HPDE6-E6E7 (cell line): ENCODE data around the gene POLR1C.
"Not testable (repeated sequence)": the region's sequence is repeated elsewhere in the genome, so short reads cannot be mapped to it uniquely, and the experiment has no call there.

ENCODE experiments used
- DNase-seq: peaks from one replicate; pipeline ENCODE4 v3.0.0; 2011; ENCODE audit warnings: missing footprints; ENCODE audit errors: extremely low spot score

POLR1C gene

DNA sequence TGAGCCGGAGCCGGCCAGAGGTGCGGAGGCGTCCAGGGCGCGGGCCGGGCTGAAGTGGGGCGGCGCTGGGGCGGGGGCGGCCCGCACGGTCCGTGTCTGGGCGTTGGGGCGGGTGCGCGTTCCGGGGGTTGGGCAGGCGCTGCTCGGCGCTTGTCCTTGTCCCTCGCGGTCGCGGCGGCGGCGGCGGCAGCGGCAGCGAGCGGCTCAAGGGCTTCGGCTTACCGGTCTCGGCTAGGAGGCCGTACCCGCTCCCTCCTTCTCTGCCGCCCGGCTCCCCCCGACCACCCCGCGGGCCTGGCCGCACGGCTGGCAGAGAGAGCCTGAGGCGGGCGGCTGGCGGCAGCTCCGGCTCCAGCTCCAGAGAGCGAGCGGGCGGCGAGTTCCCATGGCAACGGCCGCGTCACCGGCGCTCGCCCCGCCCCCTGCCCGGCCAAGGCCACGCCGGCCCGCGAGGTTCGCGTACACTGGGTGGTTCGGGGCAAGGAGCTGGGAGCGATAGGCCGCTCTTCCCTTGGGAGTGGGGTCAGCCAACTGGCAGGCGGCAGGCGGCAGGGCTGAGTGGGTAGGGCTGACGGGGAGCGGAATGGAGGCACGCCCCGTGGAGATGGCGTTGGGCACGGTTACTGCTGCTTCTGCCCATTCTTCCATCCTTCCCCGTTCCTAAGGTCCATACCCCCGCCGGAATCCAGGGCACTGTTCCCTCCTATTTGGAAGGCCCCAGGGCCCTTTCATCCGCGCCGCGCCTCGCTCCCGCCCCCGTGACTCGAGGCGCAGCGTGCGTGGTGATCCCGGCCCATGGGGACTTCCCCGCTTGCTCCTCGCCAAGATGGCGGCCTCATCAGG, 6.7 kb upstream of the POLR1C start, which contains the start of gene LRRC73:
Gene LRRC73 (minus strand): TSS at position 363 of the 843 bp plus-strand sequence. CDS start 561 bp downstream, outside the sequence.
- DNase-seq: peak; percentile 71

GRCh38 chr6:43510827-43511163, 6.1 kb upstream of the POLR1C start:
- DNase-seq: no peak

DNA sequence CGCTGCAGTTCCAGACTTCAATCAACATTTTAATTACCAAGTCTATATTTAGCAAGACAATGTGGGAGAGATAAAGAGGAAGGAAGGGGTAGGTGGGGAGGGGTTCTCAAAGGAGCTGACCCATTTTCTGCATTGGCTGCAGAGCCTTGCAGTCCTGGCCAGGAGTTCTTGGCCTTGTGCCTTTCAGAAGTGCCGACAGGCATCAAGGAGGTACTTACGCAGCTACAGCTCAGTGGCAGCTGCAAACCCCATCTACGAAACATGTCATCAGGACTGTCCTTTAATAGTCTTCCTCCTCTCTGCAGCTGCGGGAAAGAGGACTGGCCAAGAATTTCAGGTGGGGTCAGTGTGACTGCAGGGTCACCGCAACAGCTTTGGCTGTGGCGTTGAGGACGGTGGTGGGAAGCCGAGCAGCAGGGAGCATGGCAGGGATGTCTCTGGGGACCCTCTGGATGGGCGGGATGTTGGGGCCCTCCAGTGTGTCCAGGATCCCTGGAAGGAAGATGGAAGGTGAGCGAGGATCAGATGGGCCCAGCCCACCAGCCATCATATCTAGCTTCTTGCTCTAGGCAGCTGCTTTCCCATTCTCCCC, 5.0 kb upstream of the POLR1C start:
- DNase-seq: no peak

DNA sequence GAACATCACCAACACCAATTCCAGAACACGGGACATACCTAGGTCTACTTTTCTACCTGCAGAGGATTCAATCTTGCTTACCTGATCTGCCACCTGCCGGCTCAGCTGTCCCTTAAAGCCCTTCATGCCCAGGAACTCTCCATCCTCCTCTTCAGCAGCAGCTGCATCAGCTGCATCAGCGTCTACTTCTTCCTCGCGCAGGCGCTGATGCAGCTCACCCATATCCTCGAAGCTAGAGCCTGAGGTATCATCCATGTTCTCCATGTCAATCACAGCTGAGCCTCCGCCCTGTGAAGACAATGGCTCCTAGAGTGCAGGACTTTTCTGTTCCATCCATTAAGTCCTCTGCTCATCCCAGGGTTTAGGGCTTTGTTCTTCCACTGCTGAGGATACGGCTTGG, 1.1 kb upstream of the POLR1C start:
- no peak for DNase-seq

DNA sequence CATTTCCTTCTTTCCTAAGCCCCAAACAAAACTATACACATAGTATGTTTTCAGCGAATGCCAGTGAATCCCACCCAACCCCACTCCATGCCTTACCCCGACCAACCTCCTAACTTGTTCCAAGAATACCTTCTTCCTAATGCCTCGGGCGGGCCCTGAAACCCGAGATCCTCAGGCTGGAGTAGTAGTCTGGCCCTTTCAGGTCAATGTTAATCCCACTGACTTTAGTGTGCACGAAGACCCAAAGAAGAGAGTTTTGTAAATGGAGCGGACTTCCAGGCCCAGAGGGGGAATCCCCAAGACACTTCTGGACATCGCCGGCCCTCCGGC, 557 bp upstream of the POLR1C start:
- DNase-seq: peak; percentile 31

DNA sequence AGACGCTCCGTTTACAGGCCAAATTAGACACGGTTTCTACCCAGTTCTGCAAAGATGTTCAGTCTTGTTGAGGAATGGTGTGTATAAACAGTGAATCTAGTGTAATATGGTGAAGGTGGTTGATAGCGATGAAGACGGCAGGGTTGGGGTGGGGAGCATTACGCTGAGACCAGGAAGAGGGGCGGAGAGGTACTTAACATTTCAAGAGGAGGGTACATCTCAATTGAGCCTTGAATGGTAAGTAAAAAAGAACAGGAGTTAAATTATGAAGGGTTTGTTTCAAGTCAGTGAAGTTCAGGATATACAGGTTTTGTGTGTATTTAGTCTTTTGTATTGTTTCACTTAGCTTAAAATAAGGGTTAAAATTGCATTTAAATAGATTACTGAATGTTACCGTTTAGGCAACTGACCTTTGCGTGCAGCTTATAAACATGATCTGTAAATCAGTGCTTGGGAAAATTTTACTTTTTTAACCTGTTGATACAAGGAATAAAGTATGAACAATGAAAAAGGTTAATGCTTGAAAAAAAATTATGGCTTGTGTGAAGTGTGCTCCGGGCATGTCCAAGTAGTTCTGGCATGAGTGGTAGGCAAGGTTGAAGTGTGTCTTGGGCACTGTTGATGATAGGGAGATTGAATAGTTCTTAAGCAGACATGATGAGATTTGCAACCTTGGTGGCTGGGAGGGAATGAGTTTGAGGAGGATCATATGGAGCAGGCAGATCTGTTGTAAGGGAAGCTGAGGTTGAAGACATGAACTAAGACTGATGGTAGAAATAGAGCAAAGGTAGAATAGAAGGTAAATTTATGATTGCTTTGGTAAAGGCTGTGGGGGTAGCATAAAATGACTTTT, 842 bp downstream of the POLR1C start:
- DNase-seq: no peak

DNA sequence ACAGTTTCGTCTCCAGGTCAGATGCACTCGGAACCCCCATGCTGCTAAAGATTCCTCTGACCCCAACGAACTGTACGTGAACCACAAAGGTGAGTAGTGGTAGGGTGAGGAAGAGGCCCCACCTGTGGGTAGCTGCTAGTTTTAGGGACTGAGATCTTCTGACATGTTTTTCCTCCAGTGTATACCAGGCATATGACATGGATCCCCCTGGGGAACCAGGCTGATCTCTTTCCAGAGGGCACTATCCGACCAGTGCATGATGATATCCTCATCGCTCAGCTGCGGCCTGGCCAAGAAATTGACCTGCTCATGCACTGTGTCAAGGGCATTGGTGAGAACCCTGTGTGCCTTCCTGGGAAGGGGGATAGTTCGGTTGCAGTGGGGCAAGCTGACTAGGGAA, 3.2 kb downstream of the POLR1C start:
- no peak for DNase-seq

GRCh38 chr6:43521836-43522235, 4.9 kb downstream of the POLR1C start:
- no peak for DNase-seq

- no peak for DNase-seq
Observed at GRCh38 chr6:43522547-43523261, 5.8 kb downstream of the POLR1C start.

DNA sequence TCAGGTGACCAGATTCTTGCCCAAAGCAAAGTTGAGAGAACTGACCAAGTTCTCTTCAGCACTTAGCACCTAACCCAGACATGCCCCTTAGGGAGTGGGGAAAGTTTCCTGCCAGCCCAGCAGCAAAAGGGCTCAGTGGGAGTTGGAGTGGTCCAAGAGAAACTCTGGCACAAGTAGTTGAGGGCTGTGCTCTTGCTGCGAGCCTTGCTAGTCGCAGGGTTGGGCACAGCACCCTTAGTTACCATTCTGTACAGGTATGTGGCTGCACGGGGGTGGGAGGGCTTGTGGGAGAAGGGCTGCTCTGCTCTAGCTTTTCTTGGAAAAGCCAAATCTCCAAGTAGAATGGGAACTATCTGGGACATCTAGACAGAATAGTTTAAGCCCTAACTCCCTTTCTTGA, 6.4 kb downstream of the POLR1C start:
- DNase-seq: no peak

- no peak for DNase-seq
Observed at GRCh38 chr6:43524483-43524961, 7.6 kb downstream of the POLR1C start.

- no peak for DNase-seq
Observed at GRCh38 chr6:43532201-43532600, 15.3 kb downstream of the POLR1C start.

GRCh38 chr6:43538986-43539385, 22.1 kb downstream of the POLR1C start:
- not testable (repeated sequence) for DNase-seq

DNA sequence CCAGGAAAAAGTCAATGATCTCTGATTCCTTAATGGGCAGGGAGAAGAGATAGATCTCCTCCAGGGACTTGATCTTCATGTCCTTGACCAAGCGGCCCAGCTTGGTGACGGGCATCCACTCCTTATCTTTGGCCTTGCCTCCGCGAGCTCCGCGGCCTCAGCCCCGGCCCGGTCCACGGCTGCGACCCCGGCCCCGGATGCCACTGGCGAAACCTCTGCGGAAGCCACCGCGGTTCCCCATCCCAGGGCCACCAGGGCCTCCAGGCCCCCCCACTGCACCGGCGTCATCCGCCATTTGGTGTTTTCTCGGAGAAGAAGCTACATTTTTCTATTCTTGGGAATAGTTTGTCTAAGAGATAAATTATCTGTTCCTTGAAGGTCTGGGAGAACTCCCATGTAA, 22.5 kb downstream of the POLR1C start:
- DNase-seq: not testable (repeated sequence)

- no peak for DNase-seq
Observed at GRCh38 chr6:43540507-43540906, 23.6 kb downstream of the POLR1C start.

DNA sequence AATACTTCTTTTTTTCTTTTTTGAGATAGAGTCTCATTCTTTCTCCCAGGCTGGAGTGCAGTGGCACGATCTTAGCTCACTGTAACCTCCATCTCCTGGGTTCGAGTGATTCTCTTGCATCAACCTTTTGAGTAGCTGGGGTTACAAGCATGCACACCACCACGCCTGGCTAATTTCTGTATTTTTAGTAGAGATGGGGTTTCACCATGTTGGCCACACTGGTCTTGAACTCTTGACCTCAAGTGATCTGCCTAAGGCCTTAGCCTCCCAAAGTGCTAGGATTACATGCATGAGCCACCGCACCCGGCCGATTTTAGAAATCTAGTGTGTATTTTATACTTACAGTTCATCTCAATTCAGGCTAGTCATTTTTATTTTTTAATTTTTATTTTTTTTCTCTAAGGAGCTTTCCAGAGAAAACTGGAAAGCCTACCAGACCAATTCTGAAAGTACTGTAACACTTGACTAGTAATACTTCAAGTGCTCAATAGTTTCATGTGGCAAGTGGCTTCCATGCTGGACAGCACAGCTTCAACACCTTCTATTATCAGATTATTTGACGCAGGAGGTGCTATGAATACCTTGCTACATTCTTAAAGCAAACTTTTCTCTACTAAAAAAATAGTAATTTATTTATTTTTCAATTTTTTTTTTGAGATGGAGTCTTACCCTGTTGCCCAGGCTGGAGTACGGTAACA, 25.0 kb downstream of the POLR1C start:
- DNase-seq: no peak

DNA sequence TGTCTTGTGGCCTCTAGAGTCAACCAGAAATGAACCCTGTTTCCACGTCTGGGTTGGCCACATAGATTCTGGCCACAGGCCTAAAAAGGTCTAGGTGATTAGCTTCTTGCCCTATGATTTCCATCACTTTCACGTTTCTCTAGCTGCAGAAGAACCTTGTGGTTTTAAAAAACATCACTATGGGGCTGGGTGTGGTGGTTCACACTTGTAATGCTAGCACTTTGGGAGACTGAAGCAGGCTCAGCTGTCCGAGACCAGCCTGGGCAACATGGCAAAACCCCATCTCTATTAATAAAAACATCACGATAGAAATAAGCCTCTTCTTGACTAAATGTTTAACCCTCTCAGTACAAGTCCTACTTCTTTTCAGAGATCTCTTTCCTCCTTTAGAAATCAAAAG, 27.6 kb downstream of the POLR1C start:
- DNase-seq: no peak

- DNase-seq: no peak
Observed at GRCh38 chr6:43547222-43547621, 30.3 kb downstream of the POLR1C start.

DNA sequence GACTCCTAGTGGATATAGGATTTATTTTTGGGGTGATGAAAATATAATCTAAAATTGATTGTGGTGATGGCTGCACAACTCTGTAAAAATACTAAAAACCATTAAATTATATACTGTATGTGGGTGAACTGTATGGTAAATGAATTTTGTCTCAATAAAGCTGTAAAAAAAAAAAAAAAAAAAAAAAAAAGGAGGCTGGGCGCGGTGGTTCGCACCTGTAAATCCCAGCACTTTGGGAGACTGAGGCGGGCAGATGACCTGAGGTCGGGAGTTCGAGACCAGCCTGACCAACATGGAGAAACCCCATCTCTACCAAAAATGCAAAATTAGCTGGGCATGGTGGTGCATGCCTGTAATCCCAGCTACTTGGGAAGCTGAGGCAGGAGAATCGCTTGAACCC, 40.7 kb downstream of the POLR1C start:
- DNase-seq: not testable (repeated sequence)

DNA sequence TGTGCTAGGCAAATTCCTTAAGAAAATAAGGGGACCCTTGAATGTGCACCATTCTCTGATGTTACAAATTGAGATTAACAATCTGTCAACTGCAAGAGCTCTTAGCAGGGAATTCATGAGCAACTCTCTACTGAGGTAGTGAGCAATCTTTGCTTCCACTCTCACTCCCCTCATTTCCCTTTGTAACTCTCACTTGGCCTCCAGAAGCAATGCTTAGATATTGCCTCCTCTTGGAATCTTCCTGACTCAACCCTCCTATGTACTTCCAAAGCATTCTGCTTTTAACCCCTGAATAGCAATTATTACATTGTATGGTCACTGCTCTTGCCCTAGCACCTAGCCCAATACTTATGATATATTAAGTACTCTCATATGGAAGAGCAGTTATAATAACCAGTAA, 42.4 kb downstream of the POLR1C start:
- no peak for DNase-seq

DNA sequence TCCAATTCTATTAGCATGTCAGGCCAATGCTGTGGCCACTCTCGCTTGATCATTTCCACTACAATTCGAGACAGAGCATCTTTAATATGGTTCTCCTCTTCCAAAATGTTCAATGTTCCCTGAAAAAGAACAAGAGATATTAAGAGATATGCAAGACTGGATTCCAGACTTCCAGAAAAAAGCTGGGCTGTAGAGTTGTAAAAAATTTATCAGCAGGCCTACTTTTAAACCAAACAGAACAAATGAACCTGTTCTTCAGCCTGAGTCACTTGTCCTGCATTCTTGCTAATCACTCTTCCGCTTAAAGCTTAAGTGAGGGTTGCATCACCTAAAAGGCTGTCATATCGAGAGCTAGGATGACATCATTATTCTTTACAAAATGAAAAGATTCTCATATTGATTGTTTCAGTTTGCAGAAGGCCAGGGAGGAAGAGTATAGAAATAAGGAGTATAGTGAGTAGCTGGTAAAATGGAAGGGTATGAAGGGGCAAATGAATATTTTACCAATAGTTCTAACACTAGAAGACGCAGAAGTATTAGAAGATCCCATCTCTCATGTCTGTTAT, 54.1 kb downstream of the POLR1C start:
- DNase-seq: no peak
